ENCODE results near the gene ORC3.

Gene ORC3

DNA sequence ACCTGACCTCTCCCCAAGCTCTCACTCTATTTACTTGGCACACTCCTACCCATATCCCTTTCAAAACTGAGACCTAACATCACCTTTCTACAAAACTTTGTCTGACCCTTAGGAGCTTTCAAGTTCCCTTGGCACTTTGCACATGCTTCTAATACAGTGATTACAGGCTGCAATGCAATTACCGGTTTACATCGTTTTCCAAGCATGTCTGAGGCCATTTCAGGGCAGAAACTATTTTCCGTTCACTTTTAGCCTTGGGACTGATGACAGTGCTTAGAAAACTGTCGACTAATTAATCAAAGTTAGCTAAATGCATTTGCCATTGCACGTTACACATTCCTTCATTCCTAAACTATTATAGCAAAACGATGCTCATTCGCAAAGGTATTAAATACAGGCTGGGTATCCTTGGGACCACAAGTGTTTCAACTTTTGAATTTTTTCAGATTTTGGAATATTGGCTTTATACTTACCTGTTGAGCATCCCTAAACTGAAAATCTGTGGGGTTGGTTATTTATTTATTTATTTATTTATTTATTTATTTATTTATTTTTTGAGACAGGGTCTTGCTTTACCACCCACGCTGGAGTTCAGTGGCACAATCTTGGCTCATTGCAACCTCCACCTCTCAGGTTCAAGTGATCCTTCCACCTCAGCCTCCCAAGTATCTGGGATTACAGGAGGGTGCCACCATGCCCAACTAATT, 3.4 kb upstream of the ORC3 start:
- TF ChIP-seq, protein P1, sequence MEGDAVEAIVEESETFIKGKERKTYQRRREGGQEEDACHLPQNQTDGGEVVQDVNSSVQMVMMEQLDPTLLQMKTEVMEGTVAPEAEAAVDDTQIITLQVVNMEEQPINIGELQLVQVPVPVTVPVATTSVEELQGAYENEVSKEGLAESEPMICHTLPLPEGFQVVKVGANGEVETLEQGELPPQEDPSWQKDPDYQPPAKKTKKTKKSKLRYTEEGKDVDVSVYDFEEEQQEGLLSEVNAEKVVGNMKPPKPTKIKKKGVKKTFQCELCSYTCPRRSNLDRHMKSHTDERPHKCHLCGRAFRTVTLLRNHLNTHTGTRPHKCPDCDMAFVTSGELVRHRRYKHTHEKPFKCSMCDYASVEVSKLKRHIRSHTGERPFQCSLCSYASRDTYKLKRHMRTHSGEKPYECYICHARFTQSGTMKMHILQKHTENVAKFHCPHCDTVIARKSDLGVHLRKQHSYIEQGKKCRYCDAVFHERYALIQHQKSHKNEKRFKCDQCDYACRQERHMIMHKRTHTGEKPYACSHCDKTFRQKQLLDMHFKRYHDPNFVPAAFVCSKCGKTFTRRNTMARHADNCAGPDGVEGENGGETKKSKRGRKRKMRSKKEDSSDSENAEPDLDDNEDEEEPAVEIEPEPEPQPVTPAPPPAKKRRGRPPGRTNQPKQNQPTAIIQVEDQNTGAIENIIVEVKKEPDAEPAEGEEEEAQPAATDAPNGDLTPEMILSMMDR (IDR thresholded peaks at IDR 0.05; ENCODE audit: unreplicated experiment in 3 of 3), result no peak
- Mint-ChIP-seq H3K27me3 (ENCODE audit: low read depth) (no peaks in the 10 kb centered on the region), H3K9me3 (no peaks in the 10 kb centered on the region), H3K4me1 (peaks cover 33% of the 10 kb centered on the region), H3K4me3 (no peak overlapping the region), H3K36me3 (ENCODE audit: low read depth) (peaks cover 39% of the 10 kb centered on the region), H3K27ac (no peak overlapping the region)

DNA sequence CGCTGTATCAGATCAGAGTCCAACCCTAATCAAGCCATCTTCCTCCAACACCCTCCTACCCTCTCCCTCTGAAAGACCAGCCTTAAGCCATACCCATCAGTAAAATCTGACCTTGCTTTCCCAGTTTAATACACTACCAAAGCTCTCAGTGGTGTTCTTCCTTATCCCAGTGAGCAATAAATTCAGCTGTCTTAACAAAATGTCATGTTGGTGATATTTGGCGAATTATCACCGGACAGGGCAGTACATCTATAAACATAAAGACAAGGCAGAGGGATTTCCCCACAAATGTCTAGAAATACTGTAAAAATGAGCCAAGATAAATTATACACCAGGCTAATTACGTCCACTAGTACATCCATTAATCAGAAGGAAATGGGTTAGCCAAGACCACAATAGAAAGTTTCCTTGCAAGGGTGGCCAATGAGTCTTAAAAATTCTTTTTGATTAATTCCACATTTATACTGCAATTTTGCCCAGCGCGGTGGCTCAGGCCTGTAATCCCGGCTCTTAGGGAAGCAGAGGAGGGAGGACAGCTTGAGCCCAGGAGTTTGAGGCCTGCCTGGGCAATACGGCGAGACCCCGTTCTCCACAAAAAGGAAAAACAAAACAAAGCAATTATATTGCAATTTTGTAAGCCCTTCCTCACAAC, 1.1 kb upstream of the ORC3 start:
- Mint-ChIP-seq H3K4me3 (peak overlapping the region; percentile 89 to 92 (median 91)), H3K4me1 (peaks cover 39% of the 10 kb centered on the region), H3K9me3 (no peaks in the 10 kb centered on the region), H3K27me3 (ENCODE audit: low read depth) (no peaks in the 10 kb centered on the region), H3K36me3 (ENCODE audit: low read depth) (peaks cover 28% of the 10 kb centered on the region), H3K27ac (peak overlapping the region; percentile 80 to 87 (median 81))
- TF ChIP-seq, protein P1 (IDR thresholded peaks at IDR 0.05; ENCODE audit: unreplicated experiment in 3 of 3), result no peak

DNA sequence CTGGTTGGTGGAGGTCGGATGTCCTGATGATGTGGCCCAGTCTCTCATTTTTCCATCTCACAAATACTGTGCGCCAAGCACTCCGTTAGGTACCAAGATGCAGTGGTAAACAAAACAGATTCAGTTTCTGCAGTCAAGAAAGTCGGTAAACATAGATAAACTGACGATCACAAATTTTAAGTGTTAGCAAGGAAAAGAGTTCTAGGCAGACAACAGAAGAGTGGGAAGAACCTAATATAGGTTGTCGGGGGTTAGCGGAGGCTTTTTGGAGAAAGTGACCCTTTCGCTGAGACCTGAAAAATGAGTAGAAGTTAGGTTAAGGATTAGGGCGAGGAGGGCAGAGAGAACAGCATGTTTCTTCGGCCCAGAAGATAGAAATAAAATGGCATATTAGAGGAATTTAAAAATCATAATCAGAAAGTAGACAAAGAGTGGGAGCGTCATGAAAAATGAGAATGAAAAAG, 514 bp downstream of the ORC3 start:
- Mint-ChIP-seq H3K27ac (peak overlapping the region; percentile 80 to 87 (median 81)), H3K9me3 (no peaks in the 10 kb centered on the region), H3K27me3 (ENCODE audit: low read depth) (no peaks in the 10 kb centered on the region), H3K4me1 (peaks cover 39% of the 10 kb centered on the region), H3K4me3 (peak overlapping the region; percentile 89 to 92 (median 91)), H3K36me3 (ENCODE audit: low read depth) (peaks cover 26% of the 10 kb centered on the region)
- TF ChIP-seq, protein P1 (IDR thresholded peaks at IDR 0.05; ENCODE audit: unreplicated experiment in 3 of 3), result no peak

DNA sequence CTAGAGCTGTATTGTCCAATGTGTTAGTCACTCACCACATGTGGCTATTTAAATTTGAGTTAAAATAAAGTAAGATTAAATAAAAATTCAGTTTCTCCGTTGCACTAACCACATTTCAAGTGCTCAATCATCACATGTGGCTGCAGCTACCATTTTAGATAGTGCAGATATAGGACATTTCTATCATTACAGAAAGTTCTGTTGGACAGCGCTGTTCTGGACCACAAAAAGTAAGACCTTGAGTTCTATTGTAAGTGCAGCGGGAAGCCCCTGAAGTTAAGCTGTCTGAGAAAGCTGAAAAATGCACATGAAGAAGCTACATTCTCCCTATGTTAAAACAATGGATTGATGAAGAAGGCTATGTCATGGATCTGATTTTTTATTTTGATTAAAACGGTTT, 1.1 kb downstream of the ORC3 start:
- H3K4me1 Mint-ChIP-seq, result peaks cover 39% of the 10 kb centered on the region
- peak overlapping the region; percentile 89 to 92 (median 91) for H3K4me3 Mint-ChIP-seq

DNA sequence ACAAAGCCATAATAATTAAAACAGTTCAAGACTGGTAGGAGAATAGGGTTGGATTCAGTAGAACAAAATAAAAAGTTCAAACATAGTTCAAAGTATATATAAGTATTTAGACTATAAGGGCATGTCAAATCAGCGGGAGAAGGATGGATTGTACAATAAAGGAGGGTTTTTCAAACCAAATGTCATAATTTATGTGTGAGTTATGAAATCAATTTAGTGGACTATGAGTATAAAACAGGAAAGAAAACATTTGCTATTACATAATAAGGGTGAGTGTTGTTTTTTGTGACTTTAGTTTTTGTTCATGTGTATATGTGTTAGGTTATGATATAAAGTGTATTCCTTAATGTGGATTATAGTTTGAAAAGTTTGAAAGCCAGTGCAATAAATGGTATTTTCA, 10.6 kb downstream of the ORC3 start:
- no peak overlapping the region for H3K27ac Mint-ChIP-seq
- H3K4me3 Mint-ChIP-seq, result no peak overlapping the region
- no peaks in the 10 kb centered on the region for H3K9me3 Mint-ChIP-seq
- H3K27me3 Mint-ChIP-seq (ENCODE audit: low read depth), result no peaks in the 10 kb centered on the region
- no peaks in the 10 kb centered on the region for H3K4me1 Mint-ChIP-seq
- H3K36me3 Mint-ChIP-seq (ENCODE audit: low read depth), result peaks cover 6% of the 10 kb centered on the region
- TF ChIP-seq, protein P1 (IDR thresholded peaks at IDR 0.05; ENCODE audit: unreplicated experiment in 3 of 3), result no peak

More for the DNA sequence above, 1.1 kb downstream of the ORC3 start:
- Mint-ChIP-seq H3K36me3 (ENCODE audit: low read depth) (peaks cover 25% of the 10 kb centered on the region), H3K27me3 (ENCODE audit: low read depth) (no peaks in the 10 kb centered on the region), H3K27ac (peak overlapping the region in 2 of 3 experiments; percentile 80 to 81), H3K9me3 (no peaks in the 10 kb centered on the region)
- TF ChIP-seq, protein P1 (IDR thresholded peaks at IDR 0.05; ENCODE audit: unreplicated experiment in 3 of 3), result no peak

All from nephron (organoid).